GM12891 (cell line): Measurements from ENCODE around the gene KIN.

Source experiments
- POLR2A ChIP-seq: IDR thresholded peaks from 2 replicates; pipeline ENCODE4 v1.6.1; 2011; ENCODE audit warnings: low read depth, low read length, control low read depth
- SPI1 ChIP-seq: IDR thresholded peaks from 2 replicates; pipeline ENCODE4 v1.6.1; 2011; ENCODE audit warnings: low read depth, low read length, control low read depth

DNA sequence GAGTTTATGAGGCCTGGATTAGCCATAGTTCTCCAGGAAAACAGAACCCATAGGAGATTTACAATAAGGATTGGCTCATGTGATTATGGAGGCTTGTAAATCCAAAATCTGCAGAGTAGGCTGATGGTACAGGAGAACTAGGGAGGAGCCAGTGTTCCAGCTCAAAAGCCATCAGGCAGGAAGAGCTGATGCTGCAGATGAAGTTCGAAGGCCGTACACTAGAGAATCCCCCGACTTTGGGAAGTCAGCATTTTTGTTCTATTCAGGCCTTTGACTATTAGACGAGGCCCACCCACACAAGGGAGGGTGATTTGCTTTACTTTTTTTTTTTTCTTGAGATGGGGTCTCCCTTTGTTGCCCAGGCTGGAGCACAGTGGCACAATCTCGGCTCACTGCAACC, 37.6 kb downstream of the KIN start:
- TF ChIP-seq POLR2A (no peak), SPI1 (no peak)
